ENCODE measurements around the gene FBN3.
"Not testable (repeated sequence)": the region's sequence is repeated elsewhere in the genome, so short reads cannot be mapped to it uniquely, and the experiment has no call there.

FBN3 gene

DNA sequence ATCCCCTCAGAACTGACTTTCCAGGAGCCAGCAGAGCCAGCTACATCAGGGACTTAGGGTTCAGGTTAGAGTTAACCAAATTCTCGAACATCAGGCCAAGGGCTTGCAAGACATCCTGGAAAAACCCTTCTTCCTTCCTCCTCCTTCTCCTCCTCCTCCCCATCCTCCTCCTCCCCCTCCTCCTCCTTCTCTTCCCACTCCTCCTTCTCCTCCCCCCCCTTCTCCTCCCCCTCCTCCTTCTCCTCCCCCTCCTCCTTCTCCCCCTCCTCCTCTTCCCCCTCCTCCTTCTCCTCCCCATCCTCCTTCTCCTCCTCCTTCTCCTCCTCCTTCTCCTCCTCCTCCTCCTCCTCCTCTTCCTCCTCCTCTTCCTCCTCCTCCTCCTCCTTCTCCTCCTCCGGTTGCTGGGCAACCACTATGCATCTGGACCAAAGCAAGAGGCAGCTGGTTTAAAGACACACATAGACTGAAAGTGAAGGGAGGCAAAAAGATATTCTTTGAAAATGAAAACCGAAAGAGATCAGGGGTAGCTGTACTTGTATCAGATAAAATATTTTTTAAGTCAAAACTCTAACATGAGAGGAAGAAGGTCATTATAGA lies 102.7 kb downstream of the FBN3 start:
- Histone ChIP-seq H3K4me3 (ENCODE audit: low read length) (no peak overlapping the region), H3K36me3 (ENCODE audit: control insufficient read depth, insufficient read depth, low read length) (no peaks in the 10 kb centered on the region), H3K27me3 (ENCODE audit: control insufficient read depth, insufficient read depth, low read length) (no peaks in the 10 kb centered on the region), H3K27ac (ENCODE audit: low read depth, low read length) (no peak overlapping the region), H3K9ac (ENCODE audit: low read length) (no peak overlapping the region), H3K4me1 (ENCODE audit: control insufficient read depth, insufficient read depth, low read length) (no peaks in the 10 kb centered on the region)

DNA sequence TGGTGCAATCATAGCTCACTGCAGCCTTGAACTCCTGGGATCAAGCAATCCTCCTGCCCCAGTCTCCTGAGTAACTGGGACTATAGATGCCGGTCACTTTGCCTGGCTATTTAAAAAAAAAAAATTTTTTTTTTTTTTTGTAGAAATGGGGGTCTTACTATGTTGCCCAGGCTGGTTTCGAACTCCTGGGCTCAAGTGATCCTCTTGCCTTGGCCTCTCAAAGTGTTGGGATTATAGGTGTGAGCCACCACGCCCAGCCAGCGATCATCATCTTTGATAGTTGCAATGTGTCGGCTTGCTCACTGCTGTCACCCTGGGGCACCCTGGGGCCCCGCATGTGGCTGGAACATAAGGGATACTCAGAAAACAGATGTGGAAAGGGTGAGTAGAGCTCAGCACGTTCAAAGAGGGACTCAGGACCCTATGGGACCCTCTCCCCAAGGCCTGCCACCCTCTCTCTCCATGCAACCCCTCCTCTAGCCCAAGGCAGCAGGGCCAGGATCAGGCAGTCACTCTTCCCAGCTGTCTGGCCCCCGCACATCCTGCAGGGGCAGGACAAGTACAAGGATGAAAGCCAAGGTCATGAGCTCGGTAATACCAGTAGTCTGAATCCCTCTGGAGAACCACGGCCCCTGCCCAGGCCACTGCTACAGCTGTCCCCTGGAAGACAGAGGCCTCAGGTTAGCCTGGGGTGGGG lies 103.4 kb downstream of the FBN3 start:
- no peaks in the 10 kb centered on the region for H3K27me3 ChIP-seq (ENCODE audit: control insufficient read depth, insufficient read depth, low read length)
- H3K4me3 ChIP-seq (ENCODE audit: low read length): no peak overlapping the region
- no peak overlapping the region for H3K27ac ChIP-seq (ENCODE audit: low read depth, low read length)
- H3K4me1 ChIP-seq (ENCODE audit: control insufficient read depth, insufficient read depth, low read length): no peaks in the 10 kb centered on the region
- no peaks in the 10 kb centered on the region for H3K36me3 ChIP-seq (ENCODE audit: control insufficient read depth, insufficient read depth, low read length)
- no peak overlapping the region for H3K9ac ChIP-seq (ENCODE audit: low read length)

DNA sequence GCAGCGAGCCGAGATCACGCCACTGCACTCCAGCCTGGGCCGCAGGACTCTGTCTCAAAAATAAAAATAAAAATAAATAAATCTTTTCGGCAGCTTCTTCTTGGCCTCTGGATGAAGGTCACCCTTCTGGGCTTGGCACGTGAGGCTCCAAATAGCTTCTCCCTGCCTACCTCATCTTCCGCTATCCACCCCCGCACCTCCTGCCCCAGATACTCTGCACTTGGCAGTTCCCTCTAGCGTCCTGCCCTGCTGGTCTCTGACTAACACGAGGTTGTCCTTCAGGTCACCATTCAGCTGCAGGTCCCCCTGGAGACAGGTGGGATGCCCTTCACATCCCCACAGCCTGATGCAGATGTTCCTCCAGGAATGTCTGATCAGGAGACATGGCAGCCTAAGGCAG lies 105.4 kb downstream of the FBN3 start:
- Histone ChIP-seq H3K27ac (ENCODE audit: low read depth, low read length) (no peak overlapping the region), H3K27me3 (ENCODE audit: control insufficient read depth, insufficient read depth, low read length) (no peaks in the 10 kb centered on the region), H3K9ac (ENCODE audit: low read length) (no peak overlapping the region), H3K4me3 (ENCODE audit: low read length) (no peak overlapping the region), H3K4me1 (ENCODE audit: control insufficient read depth, insufficient read depth, low read length) (no peaks in the 10 kb centered on the region), H3K36me3 (ENCODE audit: control insufficient read depth, insufficient read depth, low read length) (no peaks in the 10 kb centered on the region)

DNA sequence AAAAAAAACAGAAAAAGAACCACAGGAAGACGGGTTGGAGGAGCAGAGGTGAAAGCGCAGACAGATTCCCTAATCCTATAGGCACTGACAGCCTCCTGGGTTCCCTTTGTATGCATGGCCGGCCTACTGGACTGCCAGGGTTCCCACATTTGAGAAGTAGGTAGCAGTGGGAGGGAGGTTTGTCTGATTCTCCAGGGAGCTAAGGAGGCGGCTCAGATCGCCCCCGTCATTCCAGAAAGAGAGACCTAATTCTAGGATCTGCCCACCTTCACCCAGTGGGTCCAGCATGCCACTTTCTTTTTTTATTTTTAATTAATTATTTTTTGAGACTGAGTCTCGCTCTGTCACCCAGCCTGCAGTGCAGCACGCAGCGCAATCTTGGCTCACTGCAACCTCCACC lies 106.5 kb downstream of the FBN3 start:
- no peaks in the 10 kb centered on the region for H3K36me3 ChIP-seq (ENCODE audit: control insufficient read depth, insufficient read depth, low read length)
- H3K9ac ChIP-seq (ENCODE audit: low read length): no peak overlapping the region
- no peak overlapping the region for H3K4me3 ChIP-seq (ENCODE audit: low read length)
- no peak overlapping the region for H3K27ac ChIP-seq (ENCODE audit: low read depth, low read length)
- no peaks in the 10 kb centered on the region for H3K27me3 ChIP-seq (ENCODE audit: control insufficient read depth, insufficient read depth, low read length)
- no peaks in the 10 kb centered on the region for H3K4me1 ChIP-seq (ENCODE audit: control insufficient read depth, insufficient read depth, low read length)

DNA sequence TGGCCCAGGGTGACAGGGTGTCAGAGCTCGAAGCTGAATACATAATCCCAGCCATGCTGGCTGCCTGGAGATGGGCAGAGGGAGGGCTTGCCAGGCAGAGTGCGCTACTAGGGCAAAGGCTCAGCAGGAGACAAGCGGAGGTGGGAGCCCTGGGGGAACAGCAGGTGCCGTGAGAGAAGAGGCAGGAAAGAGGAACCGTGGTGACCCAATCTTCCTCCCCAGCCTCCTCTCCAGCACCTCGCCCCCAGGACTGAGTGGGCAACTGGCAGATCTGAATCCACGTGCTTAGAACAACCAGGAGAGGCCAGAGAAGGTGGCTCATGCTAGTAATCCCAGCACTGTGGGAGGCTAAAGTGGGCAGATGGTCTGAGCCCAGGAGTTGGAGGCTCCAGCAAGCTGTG lies 107.9 kb downstream of the FBN3 start:
- no peaks in the 10 kb centered on the region for H3K27me3 ChIP-seq (ENCODE audit: control insufficient read depth, insufficient read depth, low read length)
- H3K27ac ChIP-seq (ENCODE audit: low read depth, low read length): no peak overlapping the region
- H3K4me3 ChIP-seq (ENCODE audit: low read length): no peak overlapping the region
- no peaks in the 10 kb centered on the region for H3K4me1 ChIP-seq (ENCODE audit: control insufficient read depth, insufficient read depth, low read length)
- no peak overlapping the region for H3K9ac ChIP-seq (ENCODE audit: low read length)
- H3K36me3 ChIP-seq (ENCODE audit: control insufficient read depth, insufficient read depth, low read length): no peaks in the 10 kb centered on the region

DNA sequence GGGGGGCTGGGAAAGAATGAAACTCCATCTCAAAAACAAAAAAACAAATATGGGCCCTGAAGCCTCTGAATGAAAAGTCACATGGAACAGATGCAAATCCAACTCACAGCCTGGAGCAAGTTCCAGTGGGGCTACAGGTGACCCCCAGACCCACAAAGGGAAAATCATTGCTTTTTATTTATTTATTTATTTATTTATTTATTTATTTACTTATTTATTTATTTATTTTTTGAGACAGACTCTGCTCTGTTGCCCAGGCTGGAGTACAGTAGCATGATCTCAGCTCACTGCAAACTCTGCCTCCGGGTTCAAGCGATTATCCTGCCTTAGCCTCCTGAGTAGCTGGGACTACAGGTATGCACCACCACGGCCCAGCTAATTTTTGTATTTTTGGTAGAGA lies 110.2 kb downstream of the FBN3 start:
- H3K4me3 ChIP-seq (ENCODE audit: low read length): no peak overlapping the region
- no peaks in the 10 kb centered on the region for H3K4me1 ChIP-seq (ENCODE audit: control insufficient read depth, insufficient read depth, low read length)
- no peak overlapping the region for H3K27ac ChIP-seq (ENCODE audit: low read depth, low read length)
- no peaks in the 10 kb centered on the region for H3K27me3 ChIP-seq (ENCODE audit: control insufficient read depth, insufficient read depth, low read length)
- no peak overlapping the region for H3K9ac ChIP-seq (ENCODE audit: low read length)
- no peaks in the 10 kb centered on the region for H3K36me3 ChIP-seq (ENCODE audit: control insufficient read depth, insufficient read depth, low read length)

DNA sequence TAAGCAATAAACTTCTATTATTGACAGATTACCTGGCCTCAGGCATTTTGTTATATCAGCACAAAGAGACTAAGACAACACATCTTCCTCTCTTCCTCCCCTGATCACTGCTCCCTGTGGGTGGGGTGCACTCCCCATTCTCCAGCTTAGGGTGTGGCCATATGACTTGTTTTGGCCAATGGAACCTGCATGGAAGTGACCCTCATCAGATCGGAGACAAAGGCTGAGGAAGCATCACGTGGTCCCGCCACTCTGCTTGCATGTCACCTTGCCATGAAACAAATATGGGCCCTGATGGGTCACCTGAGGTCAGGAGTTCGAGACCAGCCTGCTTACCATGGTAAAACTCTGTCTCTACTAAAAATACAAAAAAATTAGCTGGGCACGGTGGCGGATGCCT lies 110.6 kb downstream of the FBN3 start:
- H3K9ac ChIP-seq (ENCODE audit: low read length): no peak overlapping the region
- H3K27ac ChIP-seq (ENCODE audit: low read depth, low read length): no peak overlapping the region
- no peak overlapping the region for H3K4me3 ChIP-seq (ENCODE audit: low read length)
- no peaks in the 10 kb centered on the region for H3K27me3 ChIP-seq (ENCODE audit: control insufficient read depth, insufficient read depth, low read length)
- H3K4me1 ChIP-seq (ENCODE audit: control insufficient read depth, insufficient read depth, low read length): no peaks in the 10 kb centered on the region
- H3K36me3 ChIP-seq (ENCODE audit: control insufficient read depth, insufficient read depth, low read length): no peaks in the 10 kb centered on the region

DNA sequence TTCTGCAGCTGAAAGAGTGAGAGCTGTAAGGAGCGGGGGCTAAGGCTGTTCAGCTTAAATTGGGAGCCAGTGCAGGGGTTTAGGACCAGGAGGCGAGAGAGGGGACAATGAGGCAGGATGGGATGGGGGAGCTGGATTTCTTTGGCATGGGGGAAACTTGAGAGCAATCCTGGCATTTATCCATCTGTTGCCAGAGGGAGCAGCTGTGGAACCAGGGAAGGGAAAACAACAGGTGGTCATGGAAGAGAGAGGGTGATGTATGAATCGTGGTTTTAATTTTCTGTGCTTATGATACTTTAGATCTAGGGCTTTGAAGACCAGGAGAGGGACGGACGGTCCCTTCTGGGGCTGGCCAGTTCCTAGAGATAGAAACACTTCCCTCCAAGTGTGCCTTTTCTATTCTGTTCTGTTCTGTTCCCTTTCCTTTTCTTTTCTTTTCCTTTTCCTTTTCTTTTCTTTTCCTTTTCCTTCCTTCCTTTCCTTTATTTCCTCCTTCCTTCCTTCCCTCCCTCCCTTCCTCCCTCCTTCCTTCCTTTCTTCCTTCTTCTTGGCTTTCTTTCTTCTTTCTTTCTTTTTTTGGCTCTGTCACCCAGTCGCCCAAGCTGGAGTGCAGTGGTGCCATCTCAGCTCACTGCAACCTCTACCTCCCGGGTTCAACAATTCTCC lies 112.8 kb downstream of the FBN3 start:
- no peak overlapping the region for H3K4me3 ChIP-seq (ENCODE audit: low read length)
- no peak overlapping the region for H3K9ac ChIP-seq (ENCODE audit: low read length)
- no peaks in the 10 kb centered on the region for H3K27me3 ChIP-seq (ENCODE audit: control insufficient read depth, insufficient read depth, low read length)
- H3K27ac ChIP-seq (ENCODE audit: low read depth, low read length): no peak overlapping the region
- no peaks in the 10 kb centered on the region for H3K4me1 ChIP-seq (ENCODE audit: control insufficient read depth, insufficient read depth, low read length)
- H3K36me3 ChIP-seq (ENCODE audit: control insufficient read depth, insufficient read depth, low read length): no peaks in the 10 kb centered on the region

DNA sequence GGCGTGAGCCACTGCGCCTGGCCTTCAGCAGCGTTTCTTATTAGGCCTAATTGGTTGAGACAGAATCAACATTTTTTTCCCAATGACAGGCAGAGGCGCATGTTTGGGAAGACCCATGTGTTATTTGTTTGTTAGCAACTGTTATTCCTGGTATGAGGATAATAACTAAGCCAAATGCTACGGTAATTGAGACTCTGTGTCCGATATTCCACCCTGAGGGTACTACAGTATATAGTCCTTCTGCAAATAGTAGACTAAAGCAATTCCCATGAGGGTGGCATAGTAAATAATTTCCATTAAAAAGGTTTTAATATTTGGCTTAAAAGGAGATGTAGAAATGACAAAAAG lies 115.2 kb downstream of the FBN3 start:
- no peak overlapping the region for H3K9ac ChIP-seq (ENCODE audit: low read length)
- no peaks in the 10 kb centered on the region for H3K4me1 ChIP-seq (ENCODE audit: control insufficient read depth, insufficient read depth, low read length)
- no peaks in the 10 kb centered on the region for H3K27me3 ChIP-seq (ENCODE audit: control insufficient read depth, insufficient read depth, low read length)
- H3K36me3 ChIP-seq (ENCODE audit: control insufficient read depth, insufficient read depth, low read length): no peaks in the 10 kb centered on the region
- H3K4me3 ChIP-seq (ENCODE audit: low read length): no peak overlapping the region
- H3K27ac ChIP-seq (ENCODE audit: low read depth, low read length): no peak overlapping the region

DNA sequence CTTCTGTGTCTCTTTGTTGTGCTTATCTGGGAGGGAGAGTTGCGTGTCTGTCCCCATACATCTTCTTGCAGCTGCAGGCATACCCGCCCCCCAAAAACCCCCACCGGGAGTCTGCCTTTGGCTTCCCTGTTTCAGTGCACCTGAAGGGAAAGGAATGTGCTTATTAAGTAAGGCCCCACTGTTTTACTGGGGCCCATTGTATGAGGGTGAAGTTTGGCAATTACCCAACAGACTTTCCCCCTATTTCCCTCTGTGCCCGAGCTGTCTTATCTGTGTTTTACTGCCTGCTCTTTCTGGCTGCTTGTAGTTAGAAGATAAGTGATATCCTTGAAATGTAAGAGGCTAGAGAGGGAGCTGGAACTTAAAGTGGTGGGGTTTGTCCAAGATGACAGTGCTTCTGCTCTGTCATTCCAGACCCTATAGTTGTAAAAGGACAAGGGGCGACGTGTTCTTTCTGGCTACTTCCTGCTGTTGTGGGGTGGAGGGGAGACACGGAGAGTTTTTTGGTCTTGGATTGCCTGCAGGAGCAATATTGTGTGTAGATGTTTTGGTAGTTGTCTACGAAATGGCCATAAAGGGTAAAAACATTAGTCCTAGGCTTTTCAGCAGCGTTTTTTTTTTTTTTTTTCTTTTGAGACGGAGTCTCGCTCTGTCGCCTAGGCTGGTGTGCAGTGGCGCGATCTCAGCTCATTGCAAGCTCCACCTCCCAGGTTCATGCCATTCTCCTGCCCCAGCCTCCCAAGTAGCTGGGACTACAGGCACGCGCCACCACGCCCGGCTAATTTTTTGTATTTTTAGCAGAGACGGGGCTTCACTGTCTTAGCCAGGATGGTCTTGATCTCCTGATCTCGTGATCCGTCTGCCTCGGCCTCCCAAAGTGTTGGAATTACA lies 115.9 kb downstream of the FBN3 start:
- H3K9ac ChIP-seq (ENCODE audit: low read length); H3K36me3 ChIP-seq (ENCODE audit: control insufficient read depth, insufficient read depth, low read length); H3K4me1 ChIP-seq (ENCODE audit: control insufficient read depth, insufficient read depth, low read length); H3K27me3 ChIP-seq (ENCODE audit: control insufficient read depth, insufficient read depth, low read length); H3K27ac ChIP-seq (ENCODE audit: low read depth, low read length); H3K4me3 ChIP-seq (ENCODE audit: low read length): not testable (repeated sequence)

DNA sequence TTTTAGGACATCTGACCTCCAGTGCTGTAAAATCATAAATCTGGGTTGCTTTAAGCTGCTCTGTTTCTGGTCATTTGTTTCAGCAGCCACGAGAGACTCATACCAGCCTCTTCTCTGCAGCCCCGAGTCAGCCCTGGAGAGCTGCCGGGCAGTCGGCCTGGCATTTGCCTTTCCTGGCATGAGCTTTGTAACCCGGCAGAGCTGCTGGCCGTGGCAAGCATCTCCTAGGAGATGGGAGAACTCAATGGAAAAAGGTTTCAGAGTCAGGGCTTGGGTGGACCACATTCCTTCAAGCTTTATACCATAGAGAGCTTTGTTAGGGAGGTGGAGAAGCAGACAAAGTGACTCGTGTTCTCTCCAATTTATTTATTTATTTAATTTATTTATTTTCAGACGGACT lies 118.4 kb downstream of the FBN3 start:
- Histone ChIP-seq H3K4me3 (ENCODE audit: low read length) (no peak overlapping the region), H3K4me1 (ENCODE audit: control insufficient read depth, insufficient read depth, low read length) (no peaks in the 10 kb centered on the region), H3K27me3 (ENCODE audit: control insufficient read depth, insufficient read depth, low read length) (no peaks in the 10 kb centered on the region), H3K27ac (ENCODE audit: low read depth, low read length) (no peak overlapping the region), H3K36me3 (ENCODE audit: control insufficient read depth, insufficient read depth, low read length) (no peaks in the 10 kb centered on the region), H3K9ac (ENCODE audit: low read length) (no peak overlapping the region)

DNA sequence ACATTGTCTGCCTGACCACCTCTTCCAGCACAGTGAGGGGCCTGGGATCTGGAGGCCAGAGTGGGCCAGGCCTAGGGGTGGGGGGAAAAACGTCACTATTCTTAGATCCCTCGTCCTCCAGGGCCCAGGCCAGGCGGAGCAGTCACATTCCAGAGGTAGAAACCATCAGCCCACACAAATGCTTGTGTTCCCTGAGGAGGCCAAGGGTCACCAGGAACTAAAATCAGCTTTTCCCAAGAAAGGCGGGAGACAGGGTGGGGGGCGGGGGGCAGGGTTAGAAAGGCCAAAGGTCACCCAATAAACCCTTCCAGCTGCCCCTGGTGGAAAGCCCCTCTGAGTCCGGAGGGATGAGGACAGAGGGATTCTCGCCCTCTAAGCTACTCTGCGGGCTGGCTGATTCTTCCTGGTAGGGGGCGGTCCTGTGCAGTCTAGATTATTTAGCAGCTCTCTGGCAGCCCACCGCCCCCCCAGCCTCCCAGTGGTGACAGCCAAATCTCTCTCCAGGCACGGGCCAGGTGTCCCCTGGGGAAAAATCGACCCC lies 120.4 kb downstream of the FBN3 start:
- Histone ChIP-seq H3K9ac (ENCODE audit: low read length) (no peak overlapping the region), H3K4me1 (ENCODE audit: control insufficient read depth, insufficient read depth, low read length) (no peaks in the 10 kb centered on the region), H3K36me3 (ENCODE audit: control insufficient read depth, insufficient read depth, low read length) (no peaks in the 10 kb centered on the region), H3K27ac (ENCODE audit: low read depth, low read length) (no peak overlapping the region), H3K4me3 (ENCODE audit: low read length) (no peak overlapping the region), H3K27me3 (ENCODE audit: control insufficient read depth, insufficient read depth, low read length) (no peaks in the 10 kb centered on the region)

All from rectal smooth muscle tissue (tissue), 1 donor.